Aorta (tissue), 5 donors: ENCODE measurements around the gene TBX10. TPM values are rescaled to one million over a fixed set of nuclear protein-coding genes. Genes with fewer than 3 reads are reported as not detected.
"Not testable (repeated sequence)": the region's sequence is repeated elsewhere in the genome, so short reads cannot be mapped to it uniquely, and the experiment has no call there.

ENCODE experiments used
- ATAC-seq: fragments of 200-7000 bp; cut with Tn5 transposase; one replicate; pipeline ENCODE4 v1.9.1; 2022; ENCODE audit warnings: moderate library complexity; ENCODE audit not compliant: low FRiP score
- DNase-seq, 2 donors: peaks; one replicate each; pipeline ENCODE4 v3.0.0-alpha.2; 2020
- H3K27ac ChIP-seq, 2 donors: one replicate each; pipeline ENCODE4 v1.5.1; 2013; ENCODE audit warnings: low read length in 2 of 2, mild to moderate bottlenecking in 2 of 2, moderate library complexity in 2 of 2, control low read depth in 1 of 2, inconsistent platforms in 1 of 2, low read depth in 1 of 2
- H3K27me3 ChIP-seq, 2 donors: one replicate each; pipeline ENCODE4 v1.6.1; 2013; ENCODE audit warnings: control low read depth in 1 of 2, low read length in 1 of 2, mild to moderate bottlenecking in 1 of 2, moderate library complexity in 1 of 2; ENCODE audit not compliant: insufficient read depth in 2 of 2, control insufficient read depth in 1 of 2
- H3K36me3 ChIP-seq, 2 donors: one replicate each; pipeline ENCODE4 v1.6.1; 2013; ENCODE audit warnings: control low read depth in 1 of 2, low read length in 1 of 2, mild to moderate bottlenecking in 1 of 2; ENCODE audit not compliant: insufficient read depth in 2 of 2, control insufficient read depth in 1 of 2
- H3K4me1 ChIP-seq, 2 donors: one replicate each; pipeline ENCODE4 v1.6.1; 2013; ENCODE audit warnings: low read length in 2 of 2, control low read depth in 1 of 2, mild to moderate bottlenecking in 1 of 2, moderate library complexity in 1 of 2; ENCODE audit not compliant: insufficient read depth in 2 of 2, control insufficient read depth in 1 of 2
- H3K4me3 ChIP-seq, 2 donors: one replicate each; pipeline ENCODE4 v1.5.1; 2013; ENCODE audit warnings: low read length in 2 of 2, control low read depth in 1 of 2, mild to moderate bottlenecking in 1 of 2
- H3K9me3 ChIP-seq: one replicate; pipeline ENCODE4 v1.6.1; 2013; ENCODE audit warnings: mild to moderate bottlenecking, low read length; ENCODE audit not compliant: control insufficient read depth
- WGBS, 2 donors: extraction: QIAGEN DNeasy Blood & Tissue Kit; methylation state at CpG; one replicate each; pipeline ENCODE4 v1.1.7; 2013; 5-methylcytosine and 5-hydroxymethylcytosine counted together
- intact Hi-C, 2 donors: fragments of 100-400 bp; cut with DNase I; formaldehyde crosslinking; loops; one replicate each; pipeline versions ENCODE4 v1.14.2 to v1.15.0; 2022
- polyA plus RNA-seq, 2 donors: library from polyadenylated mRNA; stranded (reverse); fragments of 200-250 nt; gene quantifications; one replicate each; pipeline ENCODE4 v1.2.3, GENCODE V29; 2013
- total RNA-seq, 2 donors: library from RNA; stranded (reverse); fragmentation: NEBNext Ultra II Directional; extraction: Animal tissue kit (Norgen Biotek cat#: 25700); gene quantifications; one replicate each; pipeline ENCODE4 v1.2.1, GENCODE V29; 2021
- donor health status: healthy with polysubstance abuse.
- donor health status: Bipolar disorder and iron deficiency.
- donor health status: DM: no; HTN: no; CAD: no.
- donor health status: DM: no; HTN: no; CAD: no.
- donor health status: DM: yes; HTN: yes; CAD: no.

Gene TBX10
- total and polyA plus RNA-seq, 4 donors, result 0.23 to 5.4 TPM; not detected in 2

GRCh38 chr11:67592880-67593564, 46.5 kb downstream of the TBX10 start:
- ATAC-seq (no peak), DNase-seq (no peak)
- no peak overlapping the region for H3K4me3 ChIP-seq
- H3K27me3 ChIP-seq, result no peaks in the 10 kb centered on the region
- H3K27ac ChIP-seq, result peak overlapping the region; percentile 58 to 91
- H3K4me1 ChIP-seq, result no peaks in the 10 kb centered on the region
- 74 to 76% methylated on average over 12 of the region's 12 CpGs for WGBS, 2 donors
- no peaks in the 10 kb centered on the region for H3K9me3 ChIP-seq
- no peaks in the 10 kb centered on the region for H3K36me3 ChIP-seq
- intact Hi-C loops, result no loop called here

GRCh38 chr11:67588899-67589415, 50.6 kb downstream of the TBX10 start:
- intact Hi-C loops, H3K27ac ChIP-seq, ATAC-seq, H3K4me3 ChIP-seq, DNase-seq, H3K27me3 ChIP-seq, H3K36me3 ChIP-seq, H3K4me1 ChIP-seq, H3K9me3 ChIP-seq: not testable (repeated sequence)
- 72 to 76% methylated on average over 11 of the region's 11 CpGs for WGBS, 2 donors

- Histone ChIP-seq H3K4me1 (no peaks in the 10 kb centered on the region), H3K4me3 (no peak overlapping the region), H3K36me3 (peaks cover 0 to 5% of the 10 kb centered on the region in 2 donors), H3K27ac (no peak overlapping the region), H3K9me3 (no peaks in the 10 kb centered on the region), H3K27me3 (no peaks in the 10 kb centered on the region)
- intact Hi-C loops, result no loop called here
- DNase-seq (no peak), ATAC-seq (no peak)
- WGBS, 2 donors, result 94 to 100% methylated on average over 1 of the region's 1 CpG
Observed at GRCh38 chr11:67588136-67588503, 51.4 kb downstream of the TBX10 start.

GRCh38 chr11:67586568-67587250, 52.9 kb downstream of the TBX10 start:
- no peak overlapping the region for H3K4me3 ChIP-seq
- no peaks in the 10 kb centered on the region for H3K27me3 ChIP-seq
- 75 to 81% methylated on average over 5 of the region's 5 CpGs for WGBS, 2 donors
- ATAC-seq (no peak), DNase-seq (no peak)
- H3K4me1 ChIP-seq, result no peaks in the 10 kb centered on the region
- no peak overlapping the region for H3K27ac ChIP-seq
- peaks cover 0 to 5% of the 10 kb centered on the region in 2 donors for H3K36me3 ChIP-seq
- intact Hi-C loops, result no loop called here
- no peaks in the 10 kb centered on the region for H3K9me3 ChIP-seq

- DNase-seq (no peak), ATAC-seq (no peak)
- no peak overlapping the region for H3K4me3 ChIP-seq
- H3K4me1 ChIP-seq, result no peaks in the 10 kb centered on the region
- H3K27me3 ChIP-seq, result no peaks in the 10 kb centered on the region
- H3K27ac ChIP-seq, result no peak overlapping the region
- intact Hi-C loops, result no loop called here
- H3K9me3 ChIP-seq, result no peaks in the 10 kb centered on the region
- H3K36me3 ChIP-seq, result peaks cover 0 to 5% of the 10 kb centered on the region in 2 donors
- WGBS, 2 donors, result 88 to 95% methylated on average over 4 of the region's 4 CpGs
Observed at GRCh38 chr11:67585911-67586310, 53.7 kb downstream of the TBX10 start.

GRCh38 chr11:67584881-67585873, 54.4 kb downstream of the TBX10 start:
- whole genome bisulfite sequencing, 2 donors, result 72 to 75% methylated on average over 21 of the region's 21 CpGs
- intact Hi-C loops, result loop anchor here in 1 of 2 donors (5.0 kb wide), 3 partner anchors 72 to 183 kb away; partner anchors contain the start of genes CDK2AP2, PITPNM1, PPP1CA and TBC1D10C

GRCh38 chr11:67584205-67584880, 55.2 kb downstream of the TBX10 start:
- peaks cover 0 to 5% of the 10 kb centered on the region in 2 donors for H3K36me3 ChIP-seq
- ATAC-seq (peak; percentile 77), DNase-seq (peak; percentile 90)
- peak overlapping the region; percentile 80 to 95 for H3K27ac ChIP-seq
- H3K27me3 ChIP-seq, result no peaks in the 10 kb centered on the region
- no peaks in the 10 kb centered on the region for H3K4me1 ChIP-seq
- 6 to 7% methylated on average over 29 to 33 of the region's 33 CpGs for WGBS, 2 donors
- H3K4me3 ChIP-seq, result peak overlapping the region; percentile 58 to 69
- no peaks in the 10 kb centered on the region for H3K9me3 ChIP-seq
- intact Hi-C loops, result loop anchor here in 1 of 2 donors (5.0 kb wide), 3 partner anchors 73 to 182 kb away; partner anchors contain the start of genes CDK2AP2, PITPNM1, PPP1CA and TBC1D10C

More at GRCh38 chr11:67584881-67585873, 54.4 kb downstream of the TBX10 start:
- ATAC-seq (no peak), DNase-seq (no peak)
- Histone ChIP-seq H3K36me3 (peaks cover 0 to 5% of the 10 kb centered on the region in 2 donors), H3K27ac (peak overlapping the region; percentile 80 to 95), H3K4me3 (peak overlapping the region in 1 of 2 donors; percentile 69), H3K9me3 (no peaks in the 10 kb centered on the region), H3K27me3 (no peaks in the 10 kb centered on the region), H3K4me1 (no peaks in the 10 kb centered on the region)
